SH-SY5Y (cell line): ENCODE results near the gene SHTN1.

Experiments
- GATA2 ChIP-seq: IDR thresholded peaks from 2 replicates; pipeline ENCODE4 v1.6.1; 2011; ENCODE audit warnings: mild to moderate bottlenecking, low read depth, low read length
- GATA3 ChIP-seq: IDR thresholded peaks from 2 replicates; pipeline ENCODE4 v1.6.1; 2011; ENCODE audit warnings: low read depth, mild to moderate bottlenecking, low read length, moderate library complexity

DNA sequence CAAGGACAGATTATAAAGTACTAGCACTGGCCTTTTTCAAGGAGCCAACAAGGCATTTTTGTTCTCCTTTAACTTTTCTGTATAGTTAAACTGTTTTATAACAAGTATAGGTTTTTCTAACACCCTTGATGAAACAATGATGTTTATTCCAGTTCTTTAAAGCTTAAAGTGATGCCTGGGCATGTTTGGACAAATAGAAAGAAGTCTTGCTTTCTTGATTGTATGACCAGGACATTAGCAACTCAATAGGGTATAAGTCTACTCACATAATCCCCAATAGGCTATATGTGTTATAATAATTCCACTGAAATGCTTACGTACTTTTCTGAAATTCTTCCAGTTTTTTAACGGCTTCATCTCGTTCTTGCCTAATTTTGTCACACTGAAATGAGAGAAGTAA lies 36.7 kb downstream of the SHTN1 start:
- TF ChIP-seq GATA3, result no peak
- TF ChIP-seq GATA2, result no peak
